GM12892 (cell line): ENCODE measurements around the gene MED12L.

Source experiments
- DNase-seq: peaks from one replicate; pipeline ENCODE4 v3.0.0; 2011; ENCODE audit not compliant: insufficient read length
- FAIRE-seq: peaks from 2 replicates; lab custom pipeline; 2011; peaks lifted over from hg19 to GRCh38; lab: Jason Lieb, UNC
- POLR2A ChIP-seq: IDR thresholded peaks from 2 replicates; pipeline ENCODE4 v1.6.1; 2011; ENCODE audit warnings: low read depth, low read length, control low read depth
- POLR2AphosphoS5 ChIP-seq: IDR thresholded peaks from 2 replicates; pipeline ENCODE4 v1.6.1; 2011; ENCODE audit warnings: low read depth, low read length, control low read depth
- TAF1 ChIP-seq: IDR thresholded peaks from 2 replicates; pipeline ENCODE4 v1.6.1; 2011; ENCODE audit warnings: low read depth, mild to moderate bottlenecking, control low read depth, low read length, borderline replicate concordance

MED12L gene

GRCh38 chr3:151096716-151097115 is 11.3 kb downstream of the MED12L start:
- TF ChIP-seq POLR2AphosphoS5 (no peak), POLR2A (no peak), TAF1 (no peak)
- FAIRE-seq (no peak), DNase-seq (no peak)

- FAIRE-seq, result no peak
- TF ChIP-seq POLR2AphosphoS5 (no peak), TAF1 (no peak), POLR2A (no peak)
Measured at GRCh38 chr3:151100076-151100475, 14.6 kb downstream of the MED12L start.

GRCh38 chr3:151101270-151101969 is 16.0 kb downstream of the MED12L start:
- TF ChIP-seq TAF1, result no peak
- TF ChIP-seq POLR2AphosphoS5, result no peak
- no peak for TF ChIP-seq POLR2A
- FAIRE-seq (no peak), DNase-seq (no peak)

More at GRCh38 chr3:151100076-151100475, 14.6 kb downstream of the MED12L start:
- no peak for DNase-seq

GRCh38 chr3:151106311-151106710 is 20.8 kb downstream of the MED12L start:
- FAIRE-seq, result no peak
- no peak for TF ChIP-seq POLR2AphosphoS5
- TF ChIP-seq TAF1, result no peak
- TF ChIP-seq POLR2A, result no peak

GRCh38 chr3:151107177-151107576 is 21.7 kb downstream of the MED12L start:
- FAIRE-seq (no peak), DNase-seq (no peak)
- TF ChIP-seq TAF1 (no peak), POLR2A (no peak), POLR2AphosphoS5 (no peak)

More at GRCh38 chr3:151106311-151106710, 20.8 kb downstream of the MED12L start:
- no peak for DNase-seq

GRCh38 chr3:151107701-151108100 is 22.2 kb downstream of the MED12L start:
- FAIRE-seq (no peak), DNase-seq (no peak)
- TF ChIP-seq POLR2AphosphoS5 (no peak), TAF1 (no peak)

GRCh38 chr3:151109286-151109800 is 23.9 kb downstream of the MED12L start:
- FAIRE-seq (no peak), DNase-seq (no peak)
- TF ChIP-seq POLR2AphosphoS5, result no peak
- no peak for TF ChIP-seq TAF1
- TF ChIP-seq POLR2A, result no peak

DNA sequence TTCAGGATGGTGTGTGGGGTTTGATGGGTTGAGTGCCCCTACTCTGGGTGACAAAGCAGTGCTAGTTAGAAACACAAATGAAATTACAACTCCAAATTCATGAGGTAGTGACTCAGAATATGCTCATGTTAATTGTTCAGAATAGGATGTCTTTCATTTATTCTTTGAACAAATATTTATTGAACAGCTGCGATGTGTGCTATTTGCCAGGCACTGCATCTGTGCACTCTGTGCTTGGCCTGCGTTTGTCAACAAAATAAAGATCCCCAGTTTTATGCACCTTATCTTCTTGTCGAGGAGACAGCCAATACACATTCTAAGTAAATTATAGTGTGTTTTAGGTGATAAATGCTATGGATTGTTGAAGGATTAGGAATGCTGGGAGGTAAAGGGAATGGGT is 27.3 kb downstream of the MED12L start:
- FAIRE-seq (no peak), DNase-seq (no peak)
- no peak for TF ChIP-seq TAF1
- TF ChIP-seq POLR2A, result no peak
- no peak for TF ChIP-seq POLR2AphosphoS5

GRCh38 chr3:151113343-151113742 is 27.9 kb downstream of the MED12L start:
- FAIRE-seq (no peak), DNase-seq (no peak)
- no peak for TF ChIP-seq TAF1
- TF ChIP-seq POLR2AphosphoS5, result no peak

DNA sequence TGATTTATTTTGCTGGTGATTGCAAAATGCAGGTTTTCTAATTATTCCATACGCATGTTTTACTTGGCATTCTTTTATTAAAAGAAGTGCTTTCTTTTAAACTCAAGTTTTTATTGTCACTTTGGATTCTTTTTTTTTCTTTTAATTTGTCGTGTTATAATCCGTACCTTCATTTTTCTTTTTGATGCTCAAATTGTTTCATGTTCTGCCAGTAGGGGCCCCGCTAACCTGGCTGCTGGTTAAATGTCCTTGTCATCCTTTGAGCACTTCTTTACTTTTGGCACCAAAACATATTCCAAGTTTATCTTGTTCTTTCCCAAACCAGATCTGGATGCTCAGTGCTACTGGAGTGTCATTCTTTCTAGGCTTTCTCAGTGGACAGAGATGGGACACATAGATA is 31.6 kb downstream of the MED12L start:
- no peak for FAIRE-seq
- DNase-seq, result no peak
- no peak for TF ChIP-seq POLR2AphosphoS5
- no peak for TF ChIP-seq TAF1
- no peak for TF ChIP-seq POLR2A

GRCh38 chr3:151119188-151119587 is 33.7 kb downstream of the MED12L start:
- DNase-seq, result no peak
- no peak for FAIRE-seq
- TF ChIP-seq POLR2AphosphoS5, result no peak
- TF ChIP-seq POLR2A, result no peak
- no peak for TF ChIP-seq TAF1

DNA sequence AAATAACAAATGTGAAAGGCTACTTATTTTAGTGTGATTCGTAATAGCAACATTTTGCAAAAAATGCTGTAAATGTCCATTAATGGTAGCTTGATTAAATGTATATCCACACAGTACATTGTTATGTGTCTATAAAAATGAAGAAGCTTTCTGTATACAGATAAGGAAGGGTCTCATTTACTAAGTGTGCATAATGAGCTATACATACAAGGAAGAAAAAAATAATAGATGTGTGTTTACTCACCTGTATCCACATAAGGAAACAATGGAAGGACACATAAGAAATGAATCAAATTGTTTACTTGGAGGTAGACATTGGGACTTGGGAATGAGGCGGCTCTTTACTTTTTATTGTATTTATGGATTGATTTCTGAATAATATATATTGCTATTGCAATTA is 34.9 kb downstream of the MED12L start:
- TF ChIP-seq POLR2AphosphoS5 (no peak), TAF1 (no peak), POLR2A (no peak)
- FAIRE-seq (no peak), DNase-seq (no peak)
